HG02588 (cell line): ENCODE results near the gene FGF19.

Experiments
- ATAC-seq: cut with Tn5 transposase; IDR thresholded peaks from one replicate; pipeline ENCODE4 v1.9.1; 2021; ENCODE audit warnings: mild to moderate bottlenecking, moderate library complexity; ENCODE audit not compliant: unreplicated experiment

The FGF19 gene

DNA sequence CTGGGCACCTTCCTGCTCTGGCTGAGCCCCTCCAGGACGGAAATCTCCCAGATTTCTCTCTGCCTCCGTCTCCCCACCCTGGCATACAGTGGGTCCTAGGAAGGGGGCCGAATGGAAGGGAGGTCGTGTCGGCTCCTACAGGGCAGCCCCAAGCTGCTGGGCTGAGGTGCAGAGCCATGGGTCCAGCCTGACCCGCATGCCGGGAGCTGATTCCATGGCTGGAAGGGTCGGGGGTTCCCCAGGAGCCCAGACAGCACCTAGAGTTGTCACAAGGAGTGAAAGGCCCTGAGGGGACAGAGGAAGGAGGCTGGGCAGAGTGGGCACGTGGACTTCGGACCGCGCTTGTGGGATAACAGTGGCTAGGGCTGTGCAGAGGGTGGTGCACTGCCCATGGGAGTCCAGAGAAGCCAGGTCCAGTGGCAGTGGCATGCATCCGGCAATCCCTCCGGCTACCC is 46.3 kb downstream of the FGF19 start:
- ATAC-seq, result no peak

DNA sequence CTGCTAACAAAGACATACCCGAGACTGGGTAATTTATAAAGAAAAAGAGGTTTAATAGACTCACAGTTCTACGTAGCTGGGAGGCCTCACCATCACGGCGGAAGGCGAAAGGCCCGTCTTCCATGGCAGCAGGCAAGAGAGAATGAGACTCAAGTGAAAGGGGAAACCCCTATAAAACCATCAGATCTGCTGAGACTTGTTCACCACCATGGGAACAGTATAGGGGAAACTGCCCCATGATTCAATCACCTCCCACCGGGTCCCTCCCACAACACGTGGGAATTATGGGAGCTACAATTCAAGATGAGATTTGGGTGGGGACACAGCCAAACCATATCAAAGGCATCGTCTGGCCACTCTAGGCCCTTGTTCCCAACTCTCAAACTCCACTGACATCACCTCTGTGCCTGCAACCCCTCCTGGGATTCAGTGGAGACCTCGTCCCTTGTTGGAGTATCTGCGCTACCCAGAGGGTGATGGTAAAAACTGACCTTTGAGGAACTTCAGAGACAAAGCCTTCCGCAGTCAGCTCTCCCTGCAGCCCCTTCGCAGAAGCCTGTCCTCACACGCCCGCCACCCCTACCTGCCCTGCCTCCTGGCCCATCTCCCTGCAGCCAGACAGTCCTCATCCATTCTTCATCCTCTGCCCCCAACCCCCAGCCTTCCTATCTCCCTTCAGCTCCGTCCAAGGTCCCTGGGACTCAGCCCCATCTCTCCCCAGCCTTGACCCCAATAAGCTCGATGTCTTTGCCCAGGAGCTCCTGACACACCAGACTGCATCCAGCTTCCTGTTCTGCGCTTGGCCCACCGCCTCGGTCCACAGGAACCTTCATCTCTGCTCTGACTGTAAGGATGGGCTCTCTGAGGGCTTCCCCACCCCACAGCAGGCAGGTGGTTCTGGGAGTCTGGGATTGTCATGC is 47.0 kb downstream of the FGF19 start:
- ATAC-seq, result no peak

GRCh38 chr11:69655479-69656428 is 48.1 kb downstream of the FGF19 start:
- ATAC-seq, result no peak

- ATAC-seq, result no peak
Measured at GRCh38 chr11:69654660-69655478, 49.0 kb downstream of the FGF19 start.

DNA sequence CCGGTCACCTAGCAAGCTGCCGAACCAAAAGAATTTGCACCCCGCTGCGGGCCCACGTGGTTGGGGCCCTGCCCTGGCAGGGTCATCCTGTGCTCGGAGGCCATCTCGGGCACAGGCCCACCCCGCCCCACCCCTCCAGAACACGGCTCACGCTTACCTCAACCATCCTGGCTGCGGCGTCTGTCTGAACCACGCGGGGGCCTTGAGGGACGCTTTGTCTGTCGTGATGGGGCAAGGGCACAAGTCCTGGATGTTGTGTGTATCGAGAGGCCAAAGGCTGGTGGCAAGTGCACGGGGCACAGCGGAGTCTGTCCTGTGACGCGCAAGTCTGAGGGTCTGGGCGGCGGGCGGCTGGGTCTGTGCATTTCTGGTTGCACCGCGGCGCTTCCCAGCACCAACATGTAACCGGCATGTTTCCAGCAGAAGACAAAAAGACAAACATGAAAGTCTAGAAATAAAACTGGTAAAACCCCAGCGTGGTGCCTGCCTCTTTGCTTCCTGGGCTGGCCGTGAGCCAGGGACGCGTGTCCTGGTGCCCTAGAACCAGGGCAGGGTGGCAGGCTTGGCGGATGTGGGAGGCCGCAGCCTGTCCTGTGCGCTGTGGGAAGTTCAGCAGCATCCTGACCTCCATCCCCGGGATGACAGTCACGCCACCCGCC is 49.7 kb downstream of the FGF19 start:
- ATAC-seq, result no peak

GRCh38 chr11:69653406-69653960 is 50.3 kb downstream of the FGF19 start:
- ATAC-seq, result no peak

DNA sequence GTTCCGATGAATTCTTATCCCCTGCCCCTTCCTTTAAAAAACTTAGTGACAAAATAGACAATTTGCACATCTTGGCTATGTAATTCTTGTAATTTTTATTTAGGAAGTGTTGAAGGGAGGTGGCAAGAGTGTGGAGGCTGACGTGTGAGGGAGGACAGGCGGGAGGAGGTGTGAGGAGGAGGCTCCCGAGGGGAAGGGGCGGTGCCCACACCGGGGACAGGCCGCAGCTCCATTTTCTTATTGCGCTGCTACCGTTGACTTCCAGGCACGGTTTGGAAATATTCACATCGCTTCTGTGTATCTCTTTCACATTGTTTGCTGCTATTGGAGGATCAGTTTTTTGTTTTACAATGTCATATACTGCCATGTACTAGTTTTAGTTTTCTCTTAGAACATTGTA is 50.8 kb downstream of the FGF19 start:
- no peak for ATAC-seq

DNA sequence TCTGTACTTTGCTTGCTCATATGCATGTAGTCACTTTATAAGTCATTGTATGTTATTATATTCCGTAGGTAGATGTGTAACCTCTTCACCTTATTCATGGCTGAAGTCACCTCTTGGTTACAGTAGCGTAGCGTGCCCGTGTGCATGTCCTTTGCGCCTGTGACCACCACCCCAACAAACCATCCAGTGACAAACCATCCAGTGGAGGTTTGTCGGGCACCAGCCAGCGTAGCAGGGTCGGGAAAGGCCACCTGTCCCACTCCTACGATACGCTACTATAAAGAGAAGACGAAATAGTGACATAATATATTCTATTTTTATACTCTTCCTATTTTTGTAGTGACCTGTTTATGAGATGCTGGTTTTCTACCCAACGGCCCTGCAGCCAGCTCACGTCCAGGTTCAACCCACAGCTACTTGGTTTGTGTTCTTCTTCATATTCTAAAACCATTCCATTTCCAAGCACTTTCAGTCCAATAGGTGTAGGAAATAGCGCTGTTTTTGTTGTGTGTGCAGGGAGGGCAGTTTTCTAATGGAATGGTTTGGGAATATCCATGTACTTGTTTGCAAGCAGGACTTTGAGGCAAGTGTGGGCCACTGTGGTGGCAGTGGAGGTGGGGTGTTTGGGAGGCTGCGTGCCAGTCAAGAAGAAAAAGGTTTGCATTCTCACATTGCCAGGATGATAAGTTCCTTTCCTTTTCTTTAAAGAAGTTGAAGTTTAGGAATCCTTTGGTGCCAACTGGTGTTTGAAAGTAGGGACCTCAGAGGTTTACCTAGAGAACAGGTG is 51.8 kb downstream of the FGF19 start:
- ATAC-seq, result no peak

GRCh38 chr11:69650832-69651344 is 52.9 kb downstream of the FGF19 start:
- no peak for ATAC-seq

- no peak for ATAC-seq
Measured at GRCh38 chr11:69650081-69650831, 53.6 kb downstream of the FGF19 start.

DNA sequence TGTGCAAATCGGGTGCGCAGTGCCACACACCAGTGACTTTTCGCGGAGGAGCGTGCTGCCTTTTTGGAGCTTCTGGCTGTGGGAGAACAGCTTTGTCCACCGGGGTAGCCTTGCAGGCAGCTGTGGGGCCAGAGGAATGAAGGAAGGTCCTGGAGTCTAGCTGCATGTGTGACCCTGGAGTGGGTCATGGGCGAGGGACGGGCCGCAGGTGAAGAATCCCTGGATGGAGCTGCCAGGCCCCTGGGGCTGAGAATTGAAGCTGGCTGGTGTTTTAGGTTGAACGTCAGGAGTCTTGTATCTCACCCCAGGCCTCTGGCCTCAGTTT is 54.3 kb downstream of the FGF19 start:
- no peak for ATAC-seq

DNA sequence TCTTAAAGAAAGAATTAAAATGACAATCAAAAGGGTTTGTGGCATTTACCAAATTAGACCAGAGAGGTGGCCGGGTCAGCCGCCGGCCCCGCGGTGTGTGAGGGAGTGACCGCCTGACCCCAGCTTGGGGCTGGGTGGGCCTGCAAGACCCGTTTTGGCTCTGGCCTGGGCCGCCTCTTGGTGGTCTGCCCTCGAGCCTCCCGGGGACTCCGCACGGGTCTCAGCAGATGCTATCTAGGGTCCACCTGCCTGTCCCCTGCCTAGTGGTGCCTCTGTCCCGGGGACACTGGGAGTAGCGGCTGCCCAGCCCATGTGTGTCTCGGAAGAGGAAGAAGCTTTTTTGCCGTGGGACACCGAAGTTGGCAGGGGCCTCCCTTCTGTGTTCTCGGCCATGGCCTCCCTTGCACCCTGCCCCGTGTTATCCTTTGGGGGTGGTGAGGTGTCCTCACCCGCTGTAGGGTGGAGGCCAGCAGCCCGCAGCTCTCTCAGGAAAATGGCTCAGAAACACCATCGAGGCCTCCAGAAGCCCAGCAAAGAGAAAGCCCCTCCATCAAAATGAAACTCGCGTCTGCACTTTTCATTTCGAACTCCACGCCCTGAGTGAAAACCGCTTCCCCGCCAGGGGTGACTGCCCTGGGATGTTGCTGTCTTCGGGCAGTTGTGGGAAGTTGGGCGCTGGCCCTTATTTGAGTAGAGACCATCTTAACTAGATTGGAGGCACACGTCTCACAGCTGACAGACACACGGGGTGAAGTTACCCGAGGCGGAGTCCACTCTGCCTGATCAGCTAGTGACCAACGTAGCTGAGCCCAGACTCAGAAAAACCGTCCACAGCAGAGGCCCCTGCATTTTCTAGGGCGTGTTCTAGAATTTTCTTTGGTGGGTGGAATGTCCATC is 54.9 kb downstream of the FGF19 start:
- no peak for ATAC-seq
